ENCODE results near the gene IL11. TPM values are rescaled to one million over a fixed set of nuclear protein-coding genes. Genes with fewer than 3 reads are reported as not detected.
A peak's percentile ranks its signal among the peaks of the same experiment; 100 is the strongest.

Gene IL11
- total RNA-seq, 1 experiment from 2014 or later = 8.4 TPM

GRCh38 chr19:55377356-55378131 lies 7.3 kb upstream of the IL11 start:
- no peak for DNase-seq (ENCODE audit: low spot score)
- in situ Hi-C loops (cut with HindIII; ENCODE audit: low sequenced_read_pairs) = no loop called here

DNA sequence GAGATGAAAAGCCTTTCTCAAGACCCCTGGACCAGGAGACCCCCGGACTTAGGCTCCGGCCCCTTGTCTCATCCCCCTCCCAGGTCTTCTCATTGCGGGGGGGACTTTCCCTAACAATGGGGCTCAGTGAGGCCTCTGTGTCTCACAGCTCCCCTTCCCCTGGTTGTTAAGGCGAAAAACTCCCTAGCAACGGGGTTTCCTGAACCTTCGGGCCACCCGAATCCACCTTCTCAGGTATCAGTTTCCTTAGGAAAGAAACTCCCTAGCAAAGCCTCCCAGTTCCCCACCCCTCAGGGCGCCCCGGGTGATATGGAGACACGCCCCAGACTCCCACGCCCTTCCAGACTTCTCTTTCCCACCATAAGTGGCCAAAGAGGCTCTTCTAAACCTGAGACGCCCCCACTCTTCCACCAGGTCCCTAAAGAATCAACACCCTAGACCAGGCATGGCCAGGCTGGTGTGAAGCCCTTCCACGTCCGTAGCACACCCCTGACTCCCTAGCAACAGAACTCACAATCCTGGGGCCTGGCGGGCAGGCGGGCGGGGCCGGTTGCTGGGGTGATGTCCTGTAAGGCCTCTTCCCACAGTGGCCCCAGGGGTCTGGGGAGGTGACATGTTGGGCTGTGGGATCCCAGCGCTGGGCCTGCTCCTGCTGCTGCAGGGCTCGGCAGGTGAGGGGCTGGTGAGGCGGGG lies 6.1 kb upstream of the IL11 start, which contains the start of gene TMEM190:
TSS of gene TMEM190 (plus strand) at position 586 of the 693 bp plus-strand sequence. CDS start at position 614, 28 bp downstream.
- no peak for DNase-seq (ENCODE audit: low spot score)
- in situ Hi-C loops (cut with HindIII; ENCODE audit: low sequenced_read_pairs) = no loop called here

GRCh38 chr19:55373993-55374757 lies 3.9 kb upstream of the IL11 start:
- DNase-seq (ENCODE audit: low spot score) = no peak
- in situ Hi-C loops (cut with HindIII; ENCODE audit: low sequenced_read_pairs) = no loop called here

DNA sequence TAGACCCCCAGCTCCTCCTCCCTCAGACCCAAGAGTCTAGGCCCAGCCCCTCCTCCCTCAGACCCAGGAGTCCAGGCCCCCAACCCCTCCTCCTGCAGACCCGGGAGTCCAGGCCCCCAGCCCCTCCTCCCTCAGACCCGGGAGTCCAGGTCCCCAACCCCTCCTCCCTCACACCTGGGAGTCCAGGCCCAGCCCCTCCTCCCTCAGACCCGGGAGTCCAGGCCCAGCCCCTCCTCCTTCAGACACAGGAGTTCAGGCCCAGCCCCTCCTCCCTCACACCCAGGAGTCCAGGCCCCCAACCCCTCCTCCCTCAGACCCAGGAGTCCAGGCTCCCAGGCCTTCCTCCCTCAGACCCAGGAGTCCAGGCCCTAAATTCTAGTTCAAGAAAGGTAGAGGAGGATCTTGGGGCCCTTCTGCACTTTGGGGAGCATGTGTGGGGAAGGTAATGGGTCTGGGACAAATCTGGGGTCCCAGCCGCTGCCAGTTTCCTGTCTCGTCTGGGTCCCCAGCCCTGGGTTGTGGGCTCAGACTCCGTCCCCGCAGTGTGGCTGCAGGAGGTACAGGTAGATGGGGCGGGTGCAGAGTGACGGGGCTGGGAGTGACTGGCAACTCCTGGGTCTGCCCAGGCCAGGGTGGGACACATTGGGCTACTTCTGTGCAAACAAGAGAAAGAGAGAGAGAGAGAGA lies 3.2 kb upstream of the IL11 start:
- in situ Hi-C loops (cut with HindIII; ENCODE audit: low sequenced_read_pairs) = no loop called here
- DNase-seq (ENCODE audit: low spot score) = no peak

DNA sequence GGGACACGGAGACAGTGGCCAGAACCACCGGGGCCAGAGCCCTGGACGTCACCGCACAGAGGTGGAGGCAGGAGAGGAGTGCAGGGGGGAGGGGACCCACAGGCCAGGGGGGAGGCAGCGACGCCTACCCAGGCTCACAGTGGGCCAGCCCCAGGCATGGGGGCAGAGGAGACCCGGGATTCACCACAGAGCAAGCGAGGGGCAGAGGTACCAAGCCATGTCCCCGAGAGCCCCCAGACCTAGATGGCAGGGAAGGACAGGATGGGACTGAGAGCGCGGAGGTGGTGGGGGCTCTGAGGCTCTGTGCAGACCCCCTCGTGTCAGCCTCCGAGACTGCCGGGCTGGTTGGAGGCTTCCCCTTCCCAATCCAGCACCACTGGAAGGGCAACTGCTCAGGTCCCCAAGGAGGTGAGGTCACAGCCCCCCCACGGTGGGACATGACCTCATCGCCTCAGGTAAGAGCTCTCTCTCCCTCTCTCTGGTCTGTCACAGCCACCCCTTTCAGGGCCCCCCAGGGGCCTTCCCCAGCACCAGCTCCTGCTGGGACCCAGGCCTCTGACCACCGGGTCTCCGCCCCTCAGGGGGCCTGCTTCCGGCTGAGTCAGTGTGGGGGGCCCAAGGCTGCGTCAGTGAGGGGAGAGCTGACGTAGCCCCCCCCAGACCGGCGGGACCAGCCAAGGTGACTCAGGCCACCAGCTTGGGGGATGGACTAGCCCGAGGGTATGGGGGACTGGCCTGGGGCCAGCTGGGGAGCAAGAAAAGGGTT lies 2.2 kb upstream of the IL11 start:
- in situ Hi-C loops (cut with HindIII; ENCODE audit: low sequenced_read_pairs) = no loop called here
- DNase-seq (ENCODE audit: low spot score) = no peak

- in situ Hi-C loops (cut with HindIII; ENCODE audit: low sequenced_read_pairs) = no loop called here
- DNase-seq (ENCODE audit: low spot score) = peak; percentile 38
Measured at GRCh38 chr19:55369653-55370304, 484 bp downstream of the IL11 start.

GRCh38 chr19:55368701-55369563 lies 1.3 kb downstream of the IL11 start:
- in situ Hi-C loops (cut with HindIII; ENCODE audit: low sequenced_read_pairs) = no loop called here

DNA sequence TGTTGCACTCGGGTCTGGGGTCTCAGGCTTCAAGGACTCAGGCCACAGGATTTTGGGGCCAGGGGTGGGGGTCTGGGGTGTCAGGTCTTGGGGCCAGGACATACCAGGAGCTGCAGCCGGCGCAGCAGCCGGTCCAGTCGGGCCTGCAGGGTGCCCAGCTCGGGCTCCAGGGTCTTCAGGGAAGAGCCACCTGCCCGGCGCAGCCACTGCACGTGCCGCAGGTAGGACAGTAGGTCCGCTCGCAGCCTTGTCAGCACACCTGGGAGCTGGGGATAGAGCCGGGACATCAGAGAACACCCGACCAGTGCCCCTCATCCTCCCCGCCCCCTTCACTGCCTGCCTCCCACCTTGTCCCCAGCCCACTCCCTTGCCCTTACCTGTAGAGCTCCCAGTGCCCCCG lies 2.2 kb downstream of the IL11 start:
- DNase-seq (ENCODE audit: low spot score) = no peak
- in situ Hi-C loops (cut with HindIII; ENCODE audit: low sequenced_read_pairs) = no loop called here

More at GRCh38 chr19:55368701-55369563, 1.3 kb downstream of the IL11 start:
- DNase-seq (ENCODE audit: low spot score) = no peak

DNA sequence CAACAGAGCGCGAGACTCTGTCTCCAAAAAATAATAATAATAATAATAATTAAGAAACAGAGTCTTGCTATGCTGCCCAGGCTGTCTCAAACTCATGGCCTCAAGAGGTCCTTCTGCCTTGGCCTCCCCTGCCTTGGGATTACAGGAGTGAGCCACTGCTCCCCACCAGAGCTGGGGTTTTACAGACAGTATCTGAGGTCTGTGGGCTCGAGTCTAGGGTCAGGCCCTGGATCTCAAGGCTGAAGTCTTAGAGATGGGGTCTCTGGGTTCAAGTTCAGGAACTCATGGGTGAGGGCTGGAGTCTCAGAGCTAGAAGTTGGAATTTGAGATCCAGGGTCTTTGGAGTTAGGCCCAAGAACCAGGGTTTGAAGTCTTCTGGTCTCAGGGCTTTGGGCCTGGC lies 3.5 kb downstream of the IL11 start:
- DNase-seq (ENCODE audit: low spot score) = no peak
- in situ Hi-C loops (cut with HindIII; ENCODE audit: low sequenced_read_pairs) = no loop called here

DNA sequence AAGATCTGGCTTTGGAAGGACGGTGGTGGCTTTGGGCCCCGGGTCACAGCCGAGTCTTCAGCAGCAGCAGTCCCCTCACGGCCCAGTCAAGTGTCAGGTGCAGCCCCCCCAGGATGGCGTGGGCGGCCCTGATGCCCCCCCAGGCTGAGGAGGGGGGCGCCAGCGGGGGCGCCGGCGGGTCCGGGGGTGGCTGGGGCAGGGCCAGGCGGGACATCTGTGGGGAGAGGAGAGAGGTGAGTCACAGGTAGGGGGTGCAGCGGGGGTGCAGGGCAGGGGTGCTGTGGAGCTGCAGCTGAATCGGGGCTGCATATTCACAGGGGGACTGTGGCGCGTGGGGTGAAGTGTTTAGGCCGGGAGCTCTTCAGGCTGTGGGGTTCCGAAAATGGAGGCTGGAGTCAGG lies 4.3 kb downstream of the IL11 start:
- in situ Hi-C loops (cut with HindIII; ENCODE audit: low sequenced_read_pairs) = no loop called here
- DNase-seq (ENCODE audit: low spot score) = no peak

DNA sequence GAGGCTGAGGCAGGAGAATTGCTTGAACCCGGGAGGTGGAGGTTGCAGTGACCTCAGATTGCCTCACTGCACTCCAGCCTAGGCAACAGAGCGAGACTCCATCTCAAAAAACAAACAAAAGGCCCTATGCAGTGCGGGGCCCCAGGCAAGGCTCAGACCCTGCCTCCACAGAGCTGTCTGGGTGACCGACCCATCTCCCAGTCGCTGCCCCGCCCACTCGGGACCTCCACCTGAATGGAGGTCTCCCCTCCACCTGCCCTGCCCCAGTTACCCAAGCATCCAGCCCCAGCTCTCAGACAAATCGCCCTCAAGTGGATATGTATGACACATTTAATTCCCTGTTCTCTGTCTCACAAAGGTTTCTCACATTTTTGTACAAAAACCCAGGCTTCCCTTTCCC lies 5.0 kb downstream of the IL11 start:
- in situ Hi-C loops (cut with HindIII; ENCODE audit: low sequenced_read_pairs) = no loop called here
- no peak for DNase-seq (ENCODE audit: low spot score)

- in situ Hi-C loops (cut with HindIII; ENCODE audit: low sequenced_read_pairs) = no loop called here
- DNase-seq (ENCODE audit: low spot score) = no peak
Measured at GRCh38 chr19:55362990-55363716, 7.1 kb downstream of the IL11 start, which contains the start of gene GARIN5B. Gene GARIN5B (minus strand): TSS chr19:55363260. CDS start chr19:55363066, 194 bp downstream.

GRCh38 chr19:55362174-55362989 lies 7.9 kb downstream of the IL11 start:
- in situ Hi-C loops (cut with HindIII; ENCODE audit: low sequenced_read_pairs) = no loop called here
- DNase-seq (ENCODE audit: low spot score) = no peak

DNA sequence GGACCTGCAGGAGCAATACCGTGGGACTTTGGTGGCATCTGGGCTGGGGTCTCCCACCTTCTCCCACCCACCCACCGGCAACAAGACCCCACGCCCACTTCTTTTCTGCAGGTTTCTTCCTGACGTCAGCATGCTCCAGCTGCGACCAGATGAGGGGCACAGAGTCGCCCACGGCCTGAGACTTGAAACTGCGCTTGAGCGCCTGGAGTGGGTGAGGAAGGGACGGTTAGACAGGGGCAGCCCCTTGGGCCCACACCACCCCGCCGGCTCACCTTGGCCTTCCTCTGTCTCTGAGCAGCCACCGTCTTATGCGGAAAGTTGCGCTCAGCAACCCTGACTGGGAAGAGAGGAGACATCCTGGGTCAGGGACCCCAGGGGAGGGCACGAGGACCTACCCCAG lies 9.4 kb downstream of the IL11 start:
- in situ Hi-C loops (cut with HindIII; ENCODE audit: low sequenced_read_pairs) = no loop called here
- no peak for DNase-seq (ENCODE audit: low spot score)

GRCh38 chr19:55358943-55359908 lies 11.0 kb downstream of the IL11 start:
- in situ Hi-C loops (cut with HindIII; ENCODE audit: low sequenced_read_pairs) = no loop called here
- no peak for DNase-seq (ENCODE audit: low spot score)

Data from G401 (cell line).